Esophagus muscularis mucosa (tissue), 2 donors: ENCODE results near the gene SLIT1.

Experiments used
- EP300 ChIP-seq: sonication (generic); formaldehyde crosslinking; IDR thresholded peaks from one replicate; pipeline ENCODE4 v1.6.1; 2017; ENCODE audit warnings: antibody characterized with exemption
- POLR2A ChIP-seq: fragments of 450-650 bp; IDR thresholded peaks from one replicate; pipeline ENCODE4 v1.6.1; 2017; ENCODE audit warnings: antibody characterized with exemption, moderate library complexity, mild to moderate bottlenecking, low read depth

DNA sequence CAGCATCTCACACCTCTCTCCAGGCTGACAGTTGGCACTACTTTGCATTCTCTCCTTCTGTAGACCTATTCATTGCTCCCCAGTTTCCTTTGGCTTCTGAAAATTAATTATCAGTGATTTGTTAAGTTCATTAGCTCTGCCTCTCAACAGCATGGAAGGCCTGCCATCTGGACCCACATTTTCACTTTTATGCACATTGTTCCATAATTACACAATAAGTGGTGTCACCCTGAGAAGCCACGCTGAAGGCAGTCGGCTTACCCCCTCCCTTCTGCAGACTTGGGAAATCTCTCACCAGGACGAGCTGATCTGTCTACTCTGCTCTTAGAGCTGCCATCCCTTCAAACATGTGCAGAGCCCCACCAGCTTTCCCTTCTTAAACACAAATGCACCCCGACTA lies 64.7 kb downstream of the SLIT1 start:
- TF ChIP-seq POLR2A (no peak), EP300 (no peak)
